GM21367 (cell line): ENCODE results near the gene ADGRL1.
"Not testable (repeated sequence)": the region's sequence is repeated elsewhere in the genome, so short reads cannot be mapped to it uniquely, and the experiment has no call there.

ENCODE experiments used
- ATAC-seq: cut with Tn5 transposase; IDR thresholded peaks from one replicate; pipeline ENCODE4 v1.9.1; 2021; ENCODE audit not compliant: unreplicated experiment

ADGRL1 gene

DNA sequence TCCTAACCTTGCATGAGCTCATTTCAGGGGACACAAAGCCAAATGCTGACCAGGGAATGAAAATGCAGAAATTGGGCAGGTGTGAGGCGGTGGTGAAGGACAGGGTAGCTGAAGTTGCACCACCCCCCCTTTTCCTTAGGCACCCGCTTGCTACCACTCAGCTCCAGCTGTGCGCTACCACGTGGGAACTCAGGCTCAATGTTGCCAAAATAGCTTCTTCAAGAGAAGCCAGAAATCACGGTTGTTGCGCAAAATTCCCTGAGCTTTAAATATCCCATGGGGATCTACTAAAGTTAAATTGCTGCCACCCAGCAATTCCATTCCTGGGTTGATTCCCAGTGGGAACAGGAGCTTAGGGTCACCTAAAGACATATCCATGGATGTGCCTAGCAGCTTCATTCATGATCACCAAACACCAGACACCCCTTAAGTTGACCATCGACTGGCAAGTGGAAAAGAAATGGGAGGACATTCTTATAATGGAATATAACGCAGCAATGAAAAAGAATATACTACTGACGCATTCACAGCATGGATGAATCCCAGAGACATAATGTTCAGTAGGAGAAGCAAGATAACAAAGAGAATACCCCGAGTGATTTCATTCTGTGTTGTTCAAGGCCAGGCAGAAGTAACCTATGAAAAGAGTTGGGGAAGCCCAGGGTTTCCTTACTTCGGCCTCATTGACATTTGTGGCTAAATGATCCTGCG lies 12.8 kb upstream of the ADGRL1 start:
- ATAC-seq = no peak

- ATAC-seq = not testable (repeated sequence)
Measured at GRCh38 chr19:14217886-14218285, 11.9 kb upstream of the ADGRL1 start.

- no peak for ATAC-seq
Measured at GRCh38 chr19:14214580-14214979, 8.6 kb upstream of the ADGRL1 start.

DNA sequence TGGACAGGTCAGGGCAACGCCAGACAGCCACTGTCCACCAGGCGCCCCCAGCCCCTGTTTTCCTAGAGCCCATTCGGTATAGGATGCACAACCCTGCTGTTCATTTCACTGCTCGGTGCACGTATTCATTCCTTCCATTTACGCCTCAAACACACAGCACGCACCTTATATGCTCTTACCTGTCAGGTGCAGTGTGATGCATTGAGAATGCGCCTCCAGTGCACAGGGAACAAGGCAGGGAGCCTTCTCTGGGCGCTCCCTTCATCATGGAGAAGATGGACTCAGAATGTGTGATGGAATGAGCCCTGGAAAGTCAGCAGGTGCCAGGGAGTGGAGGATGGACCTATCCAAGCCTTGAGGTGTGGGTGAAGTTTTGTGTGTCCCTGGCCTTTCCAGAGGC lies 4.2 kb upstream of the ADGRL1 start:
- not testable (repeated sequence) for ATAC-seq

GRCh38 chr19:14209401-14209800 lies 3.4 kb upstream of the ADGRL1 start:
- ATAC-seq = not testable (repeated sequence)

GRCh38 chr19:14208496-14208895 lies 2.5 kb upstream of the ADGRL1 start:
- not testable (repeated sequence) for ATAC-seq

GRCh38 chr19:14207796-14208195 lies 1.8 kb upstream of the ADGRL1 start:
- ATAC-seq = not testable (repeated sequence)

- ATAC-seq = not testable (repeated sequence)
Measured at GRCh38 chr19:14206737-14207726, 1.1 kb upstream of the ADGRL1 start.

DNA sequence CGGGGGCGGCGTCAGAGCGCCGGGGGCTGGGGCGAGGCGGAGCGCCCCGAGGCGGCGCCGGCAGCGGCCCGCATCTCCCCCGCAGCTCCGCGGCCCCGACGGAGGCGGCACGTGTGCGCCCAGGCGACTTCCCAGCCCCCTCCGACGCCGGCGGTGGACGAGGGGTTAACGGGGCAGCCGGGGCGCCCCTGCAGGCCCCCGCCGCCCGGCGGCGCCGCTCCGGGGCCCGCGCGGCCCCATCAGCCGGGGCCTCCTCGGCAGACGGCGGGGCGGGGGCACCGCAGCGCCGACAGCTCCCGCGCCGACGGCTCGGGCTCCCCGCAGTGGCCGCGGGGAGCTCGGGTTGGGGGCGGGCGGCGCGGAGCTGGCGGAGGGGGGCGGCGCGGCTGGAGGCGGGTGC lies 339 bp upstream of the ADGRL1 start:
- ATAC-seq = not testable (repeated sequence)

- not testable (repeated sequence) for ATAC-seq
Measured at GRCh38 chr19:14204676-14205451, 1.1 kb downstream of the ADGRL1 start.

- ATAC-seq = not testable (repeated sequence)
Measured at GRCh38 chr19:14204219-14204618, 1.8 kb downstream of the ADGRL1 start.

DNA sequence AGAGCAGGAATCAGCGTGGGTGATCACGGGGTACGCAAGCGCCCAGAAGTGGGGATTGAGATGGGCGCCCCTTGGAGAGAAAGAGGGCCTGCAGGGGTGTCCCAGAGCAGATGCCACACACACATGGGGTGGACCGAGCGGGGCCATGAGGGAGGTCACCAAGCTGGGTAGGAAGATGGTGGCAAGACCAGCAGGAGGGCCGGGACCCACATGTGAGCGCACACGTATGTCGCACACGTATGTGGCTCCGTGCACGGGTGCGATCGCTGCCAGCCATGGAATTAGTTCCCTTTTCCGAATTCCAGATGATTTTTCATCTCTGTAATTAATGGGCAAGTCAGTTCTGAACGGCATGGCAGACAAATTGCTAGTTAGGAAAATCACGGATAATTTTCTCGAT lies 2.2 kb downstream of the ADGRL1 start:
- not testable (repeated sequence) for ATAC-seq

GRCh38 chr19:14203177-14203576 lies 2.8 kb downstream of the ADGRL1 start:
- no peak for ATAC-seq

DNA sequence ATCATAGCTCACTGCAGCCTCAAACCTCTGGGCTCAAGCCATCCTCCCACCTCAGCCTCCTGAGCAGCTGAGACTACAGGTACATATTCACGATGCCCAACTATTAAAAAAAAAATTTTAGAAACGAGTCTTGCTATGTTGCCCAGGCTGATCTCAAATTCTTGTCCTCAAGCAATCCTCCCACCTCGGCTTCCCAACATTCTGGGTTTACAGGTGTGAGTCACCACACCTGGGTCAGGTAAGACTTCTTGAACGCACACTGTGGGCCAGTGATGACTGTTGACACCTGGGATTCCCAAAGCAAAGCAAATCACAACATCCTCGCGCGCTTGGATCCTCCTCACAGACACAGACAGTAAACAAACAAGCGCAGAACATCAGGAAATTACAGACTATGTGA lies 4.5 kb downstream of the ADGRL1 start:
- not testable (repeated sequence) for ATAC-seq

GRCh38 chr19:14200147-14200841 lies 5.7 kb downstream of the ADGRL1 start:
- ATAC-seq = not testable (repeated sequence)

DNA sequence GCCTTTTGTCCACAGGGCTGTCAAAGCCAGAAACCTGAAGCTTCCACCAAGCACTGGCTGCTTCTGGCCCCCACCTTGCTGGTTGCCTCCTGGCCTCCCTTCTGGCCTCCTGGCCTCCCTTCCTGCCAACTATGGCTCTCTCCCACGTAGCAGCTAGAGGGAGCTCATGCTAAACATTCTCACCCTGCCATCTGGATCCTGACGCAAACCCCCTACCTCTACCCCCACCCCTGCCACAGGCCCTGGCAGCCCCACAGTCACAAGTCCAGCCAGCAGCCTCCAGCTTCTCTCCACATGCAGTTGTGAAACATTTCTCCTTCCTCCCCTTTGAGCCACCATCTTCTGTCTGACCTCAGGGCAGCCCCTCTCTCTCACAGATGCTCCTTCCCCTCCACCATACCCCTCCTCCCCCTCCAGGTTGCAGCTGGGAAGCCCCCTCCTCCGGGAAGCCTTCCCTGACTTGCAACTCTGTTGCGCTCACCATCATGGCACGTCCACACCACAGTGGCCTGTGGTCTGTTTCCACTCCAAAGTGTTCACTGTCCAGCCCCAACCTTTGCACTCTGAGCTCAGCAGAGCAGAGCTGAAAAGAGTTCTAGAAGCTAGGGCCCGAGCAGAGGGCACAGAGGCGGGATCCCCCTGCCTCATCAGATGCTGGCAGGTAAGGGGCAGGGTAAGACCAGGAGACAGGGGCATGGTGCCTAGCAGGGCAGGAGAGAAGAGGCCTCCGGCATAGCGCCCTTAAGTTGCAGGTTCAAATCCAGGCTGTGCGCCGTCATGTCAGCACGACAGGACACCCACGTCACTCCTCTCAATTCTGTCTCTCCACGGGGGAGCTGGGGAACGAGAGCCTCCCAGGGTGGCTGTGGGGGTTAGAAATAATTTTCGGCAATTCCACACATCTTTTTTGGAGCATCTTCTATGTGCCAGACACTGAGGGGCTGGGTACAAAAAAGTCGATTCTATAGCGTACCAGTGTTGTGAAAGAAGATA lies 7.3 kb downstream of the ADGRL1 start:
- no peak for ATAC-seq

GRCh38 chr19:14197882-14198281 lies 8.1 kb downstream of the ADGRL1 start:
- ATAC-seq = no peak

GRCh38 chr19:14197288-14197687 lies 8.7 kb downstream of the ADGRL1 start:
- not testable (repeated sequence) for ATAC-seq

- ATAC-seq = not testable (repeated sequence)
Measured at GRCh38 chr19:14196105-14196504, 9.9 kb downstream of the ADGRL1 start.
